AG09309 (cell line): ENCODE results near the gene HNRNPH1.

Experiments used
- DNase-seq: peaks from one replicate; pipeline ENCODE4 v3.0.0-alpha.2; 2010; ENCODE audit warnings: low read depth
- H3K4me3 ChIP-seq: 2 replicates; pipeline ENCODE4 v1.5.1; 2011; ENCODE audit warnings: mild to moderate bottlenecking, low read depth, low read length, moderate library complexity; ENCODE audit not compliant: control insufficient read depth
- CTCF ChIP-seq: IDR thresholded peaks from 2 replicates; pipeline ENCODE4 v1.5.1; 2011; ENCODE audit warnings: mild to moderate bottlenecking, low read depth, low read length, inconsistent platforms; ENCODE audit not compliant: insufficient read depth, control insufficient read depth; ENCODE audit errors: missing control alignments

Gene HNRNPH1

GRCh38 chr5:179601871-179602625 is 21.4 kb downstream of the HNRNPH1 start:
- no peak for DNase-seq
- no peak overlapping the region for H3K4me3 ChIP-seq
- no peak for TF ChIP-seq CTCF

- DNase-seq, result no peak
- TF ChIP-seq CTCF, result no peak
- H3K4me3 ChIP-seq, result no peak overlapping the region
Observed at GRCh38 chr5:179599973-179600372, 23.5 kb downstream of the HNRNPH1 start.

- no peak for TF ChIP-seq CTCF
- no peak for DNase-seq
- H3K4me3 ChIP-seq, result no peak overlapping the region
Observed at GRCh38 chr5:179599566-179599965, 23.9 kb downstream of the HNRNPH1 start.

GRCh38 chr5:179599100-179599499 is 24.4 kb downstream of the HNRNPH1 start:
- no peak for DNase-seq
- TF ChIP-seq CTCF, result no peak
- H3K4me3 ChIP-seq, result no peak overlapping the region

- no peak for TF ChIP-seq CTCF
- no peak for DNase-seq
- H3K4me3 ChIP-seq, result no peak overlapping the region
Observed at GRCh38 chr5:179596421-179596820, 27.1 kb downstream of the HNRNPH1 start.

GRCh38 chr5:179595916-179596315 is 27.6 kb downstream of the HNRNPH1 start:
- no peak for DNase-seq
- no peak for TF ChIP-seq CTCF
- H3K4me3 ChIP-seq, result no peak overlapping the region
